CD4-positive, alpha-beta memory T cell (primary cell): ENCODE results near the gene PEF1. TPM values are rescaled to one million over a fixed set of nuclear protein-coding genes. Genes with fewer than 3 reads are reported as not detected.

Experiments
- CTCF ChIA-PET: fragments of 350-600 bp; sonication (Branson Sonifier 250); formaldehyde crosslinking; loops from one replicate; lab custom pipeline; 2021; ENCODE audit warnings: inconsistent platforms; ENCODE audit not compliant: partially characterized antibody; lab: Charles Lee
- POLR2A ChIA-PET: fragments of 350-600 bp; sonication (Branson Sonifier 250); formaldehyde crosslinking; loops from one replicate; lab custom pipeline; 2021; ENCODE audit not compliant: partially characterized antibody; lab: Charles Lee
- DNase-seq, 5 donors: peaks; one replicate each; pipeline versions ENCODE4 v3.0.0 to v3.0.0-alpha.2; 2020 to 2022; ENCODE audit warnings: mixed read lengths in 1 of 5
- H3K27ac ChIP-seq: one replicate; pipeline ENCODE4 v1.7.0; 2013; ENCODE audit warnings: low read depth, low read length
- H3K27me3 ChIP-seq: 2 replicates; pipeline ENCODE4 v1.7.0; 2013; ENCODE audit warnings: mild to moderate bottlenecking, low read length, moderate library complexity; ENCODE audit not compliant: insufficient read depth
- H3K36me3 ChIP-seq: 2 replicates; pipeline ENCODE4 v1.7.0; 2013; ENCODE audit warnings: mild to moderate bottlenecking, low read length, moderate library complexity; ENCODE audit not compliant: insufficient read depth
- H3K4me1 ChIP-seq: 2 replicates; pipeline ENCODE4 v1.7.0; 2013; ENCODE audit warnings: mild to moderate bottlenecking, low read length, moderate library complexity; ENCODE audit not compliant: insufficient read depth
- H3K4me3 ChIP-seq, 2 donors: one replicate each; pipeline ENCODE4 v1.7.0; 2013; ENCODE audit warnings: low read length in 2 of 2, mild to moderate bottlenecking in 1 of 2
- H3K9me3 ChIP-seq, 2 donors: one replicate each; pipeline ENCODE4 v1.7.0; 2013; ENCODE audit warnings: low read length in 2 of 2, control low read depth in 1 of 2; ENCODE audit not compliant: control insufficient read depth in 1 of 2
- H3K27ac Mint-ChIP-seq, 7 donors: one replicate each; pipeline ENCODE4 v1.8.0; 2020 to 2021; ENCODE audit warnings: mixed read lengths in 7 of 7, mild to moderate bottlenecking in 6 of 7, inconsistent platforms in 3 of 7, moderate library complexity in 3 of 7
- H3K27me3 Mint-ChIP-seq, 2 donors: one replicate each; pipeline ENCODE4 v1.8.0; 2020 to 2021; ENCODE audit warnings: mixed read lengths in 2 of 2
- H3K36me3 Mint-ChIP-seq, 2 donors: one replicate each; pipeline ENCODE4 v1.8.0; 2020 to 2021; ENCODE audit warnings: mixed read lengths in 2 of 2, inconsistent platforms in 1 of 2, mild to moderate bottlenecking in 1 of 2
- H3K4me1 Mint-ChIP-seq, 4 donors: one replicate each; pipeline ENCODE4 v1.8.0; 2020 to 2021; ENCODE audit warnings: mixed read lengths in 4 of 4, mild to moderate bottlenecking in 1 of 4
- H3K4me3 Mint-ChIP-seq, 8 donors: one replicate each; pipeline ENCODE4 v1.8.0; 2020 to 2021; ENCODE audit warnings: mixed read lengths in 8 of 8, mild to moderate bottlenecking in 7 of 8, moderate library complexity in 6 of 8, inconsistent platforms in 3 of 8
- H3K9me3 Mint-ChIP-seq, 8 donors: one replicate each; pipeline ENCODE4 v1.8.0; 2020 to 2021; ENCODE audit warnings: mixed read lengths in 8 of 8, mild to moderate bottlenecking in 5 of 8, inconsistent platforms in 3 of 8, moderate library complexity in 1 of 8
- intact Hi-C: fragments of 100-400 bp; cut with micrococcal nuclease; formaldehyde crosslinking; loops from one replicate; pipeline ENCODE4 v1.15.1; 2023
- polyA plus RNA-seq, 2 donors: library from polyadenylated mRNA; unstranded; fragments of 300-500 nt; fragmentation: Illumina TruSeq; gene quantifications; one replicate each; pipeline ENCODE4 v1.2.3, GENCODE V29; 2021
- total RNA-seq, 2 experiments: library from RNA; stranded (reverse); gene quantifications; one replicate each; pipeline ENCODE4 v1.2.3, GENCODE V29; 2021

Gene PEF1
- total and polyA plus RNA-seq, 4 experiments from 2014 or later = 39.1 to 124 (median 63.2) TPM

DNA sequence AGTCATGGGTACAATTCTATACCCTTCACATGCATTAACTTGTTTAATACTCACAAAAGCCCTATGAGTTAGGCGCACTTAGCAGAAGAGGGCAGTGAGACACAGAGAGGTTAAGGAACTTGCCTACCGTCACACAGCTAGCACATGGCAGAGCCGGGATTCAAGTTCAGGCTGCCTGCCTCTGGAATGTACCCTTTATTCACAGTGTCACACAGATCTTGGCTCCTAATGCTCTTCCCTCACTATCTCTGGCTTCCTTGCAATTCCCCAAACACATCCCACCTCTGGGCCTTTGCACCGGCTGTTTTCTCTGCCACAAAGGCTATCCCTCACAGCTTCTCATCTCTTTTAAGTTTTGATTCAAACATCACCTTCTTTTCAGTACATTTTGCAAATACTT is 34.0 kb upstream of the PEF1 start:
- no peak overlapping the region for H3K4me3 Mint-ChIP-seq
- H3K4me1 Mint-ChIP-seq = no peaks in the 10 kb centered on the region
- Histone ChIP-seq H3K9me3 (no peaks in the 10 kb centered on the region), H3K36me3 (no peaks in the 10 kb centered on the region), H3K27me3 (peaks cover 3% of the 10 kb centered on the region), H3K4me1 (no peaks in the 10 kb centered on the region), H3K27ac (no peak overlapping the region), H3K4me3 (no peak overlapping the region)
- peaks cover 0 to 2% of the 10 kb centered on the region in 2 donors for H3K27me3 Mint-ChIP-seq
- intact Hi-C loops = no loop called here
- CTCF ChIA-PET = interaction anchor here (1.3 to 1.4 kb wide), 3 partner anchors 9 to 131 kb away, joined by 3 read pairs; no protein-coding TSS in a partner anchor
- H3K9me3 Mint-ChIP-seq = no peaks in the 10 kb centered on the region
- no peak for DNase-seq
- H3K36me3 Mint-ChIP-seq = no peaks in the 10 kb centered on the region
- no peak overlapping the region for H3K27ac Mint-ChIP-seq
- POLR2A ChIA-PET = no interaction called here

DNA sequence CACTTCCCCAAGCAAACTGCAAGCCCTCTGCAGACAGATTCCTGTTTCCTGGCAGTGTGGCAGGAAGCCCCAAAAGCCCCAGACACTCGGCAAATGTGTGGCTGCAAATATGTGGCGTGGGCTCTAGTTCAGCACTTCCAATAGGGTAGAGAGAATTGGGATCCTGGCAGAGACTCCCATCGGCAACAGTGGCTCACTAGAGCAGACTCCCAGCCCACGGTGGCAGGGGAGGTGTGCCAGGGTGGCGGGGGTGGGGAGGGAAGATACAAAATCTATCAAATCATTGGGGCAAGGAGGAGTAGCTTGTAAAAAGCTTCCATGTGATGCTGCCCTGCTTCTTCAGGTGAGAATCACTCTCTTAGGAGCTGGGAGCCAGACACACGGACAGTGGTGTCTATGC is 33.3 kb upstream of the PEF1 start:
- CTCF ChIA-PET = interaction anchor here (1.4 kb wide), 1 partner anchor 130 kb away, joined by 3 read pairs; no protein-coding TSS in a partner anchor
- intact Hi-C loops = no loop called here
- peaks cover 0 to 2% of the 10 kb centered on the region in 2 donors for H3K27me3 Mint-ChIP-seq

DNA sequence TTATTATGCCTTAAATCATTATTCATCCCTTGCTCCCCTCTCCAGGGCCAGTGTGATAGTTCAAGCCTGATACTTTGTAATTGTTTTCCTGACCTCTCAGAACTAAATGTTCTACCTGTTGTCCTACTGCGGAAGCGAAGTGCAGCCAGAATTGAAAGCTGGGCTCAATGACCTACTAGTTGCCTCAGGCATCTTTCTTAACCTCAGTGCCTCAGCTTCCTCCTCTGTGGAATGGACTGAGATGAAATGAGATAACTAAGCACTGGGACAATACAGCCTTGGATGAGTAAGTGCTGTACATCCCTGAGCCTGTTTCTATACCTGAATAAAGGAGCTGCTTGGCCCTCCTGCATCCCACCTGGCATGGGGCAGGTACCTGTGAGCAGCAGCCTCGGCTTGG is 32.7 kb upstream of the PEF1 start:
- Histone ChIP-seq H3K9me3 (no peaks in the 10 kb centered on the region), H3K36me3 (no peaks in the 10 kb centered on the region), H3K4me3 (no peak overlapping the region), H3K27ac (no peak overlapping the region), H3K4me1 (no peaks in the 10 kb centered on the region), H3K27me3 (peaks cover 2% of the 10 kb centered on the region)
- H3K9me3 Mint-ChIP-seq = no peaks in the 10 kb centered on the region
- intact Hi-C loops = no loop called here
- no peak overlapping the region for H3K4me3 Mint-ChIP-seq
- CTCF ChIA-PET = no interaction called here
- H3K4me1 Mint-ChIP-seq = no peaks in the 10 kb centered on the region
- no peaks in the 10 kb centered on the region for H3K36me3 Mint-ChIP-seq
- no peak for DNase-seq
- peaks cover 0 to 2% of the 10 kb centered on the region in 2 donors for H3K27me3 Mint-ChIP-seq
- POLR2A ChIA-PET = no interaction called here
- H3K27ac Mint-ChIP-seq = no peak overlapping the region

More for the DNA sequence above, 33.3 kb upstream of the PEF1 start:
- DNase-seq = no peak
- Mint-ChIP-seq H3K4me3 (no peak overlapping the region), H3K9me3 (no peaks in the 10 kb centered on the region), H3K36me3 (no peaks in the 10 kb centered on the region), H3K27ac (no peak overlapping the region), H3K4me1 (no peaks in the 10 kb centered on the region)
- Histone ChIP-seq H3K36me3 (no peaks in the 10 kb centered on the region), H3K27me3 (peaks cover 3% of the 10 kb centered on the region), H3K9me3 (no peaks in the 10 kb centered on the region), H3K4me3 (no peak overlapping the region), H3K27ac (no peak overlapping the region), H3K4me1 (no peaks in the 10 kb centered on the region)
- POLR2A ChIA-PET = no interaction called here

DNA sequence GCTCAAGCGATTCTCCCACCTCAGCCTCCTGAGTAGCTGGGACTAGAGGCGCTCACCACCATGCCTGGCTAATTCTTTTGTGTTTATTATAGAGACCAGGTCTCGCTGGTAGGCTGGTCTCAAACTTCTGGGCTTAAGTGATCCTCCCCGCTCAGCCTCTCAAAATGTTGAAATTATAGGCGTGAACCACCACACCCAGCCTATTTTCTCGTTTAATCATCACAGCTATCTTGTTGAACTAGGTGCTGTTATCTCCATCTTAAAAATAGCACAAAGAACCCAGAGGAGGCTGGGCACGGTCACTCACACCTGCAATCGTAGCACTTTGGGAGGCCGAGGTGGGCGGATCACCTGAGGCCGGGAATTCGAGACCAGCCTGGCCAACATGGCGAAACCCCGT is 31.1 kb upstream of the PEF1 start:
- intact Hi-C loops = no loop called here
- H3K27ac Mint-ChIP-seq = no peak overlapping the region
- no peak overlapping the region for H3K4me3 Mint-ChIP-seq

DNA sequence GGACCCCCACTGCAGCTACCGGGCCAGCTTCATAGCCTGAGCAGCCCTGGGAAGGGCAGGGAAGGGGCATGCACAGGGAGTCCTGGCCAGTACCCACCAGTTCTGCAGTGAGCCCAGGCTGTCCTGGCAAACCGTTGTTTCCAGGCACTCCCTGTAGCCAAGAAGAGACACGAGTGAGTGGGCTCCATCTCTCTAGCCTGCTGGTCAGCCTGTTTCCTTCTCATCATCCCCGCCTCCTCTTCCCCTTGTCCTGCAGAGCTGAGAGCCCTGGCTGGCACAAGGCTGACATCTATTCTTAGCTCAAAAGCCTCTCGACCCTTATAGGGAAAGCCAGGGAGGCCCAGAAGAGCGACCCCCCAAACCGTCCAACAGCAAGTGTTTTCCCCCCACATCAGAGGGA is 30.5 kb upstream of the PEF1 start:
- H3K27ac Mint-ChIP-seq = no peak overlapping the region

More for the DNA sequence above, 31.1 kb upstream of the PEF1 start:
- no peak for DNase-seq
- ChIA-PET POLR2A (no interaction called here), CTCF (interaction anchor here (1.7 kb wide), 1 partner anchor 13 kb away, joined by 5 read pairs; no protein-coding TSS in a partner anchor)
- Histone ChIP-seq H3K27me3 (peaks cover 2% of the 10 kb centered on the region), H3K36me3 (no peaks in the 10 kb centered on the region), H3K4me1 (peaks cover under 1% of the 10 kb centered on the region), H3K9me3 (no peaks in the 10 kb centered on the region), H3K4me3 (no peak overlapping the region), H3K27ac (no peak overlapping the region)
- Mint-ChIP-seq H3K9me3 (no peaks in the 10 kb centered on the region), H3K36me3 (no peaks in the 10 kb centered on the region), H3K4me1 (no peaks in the 10 kb centered on the region), H3K27me3 (peaks cover 5 to 6% of the 10 kb centered on the region in 2 donors)

DNA sequence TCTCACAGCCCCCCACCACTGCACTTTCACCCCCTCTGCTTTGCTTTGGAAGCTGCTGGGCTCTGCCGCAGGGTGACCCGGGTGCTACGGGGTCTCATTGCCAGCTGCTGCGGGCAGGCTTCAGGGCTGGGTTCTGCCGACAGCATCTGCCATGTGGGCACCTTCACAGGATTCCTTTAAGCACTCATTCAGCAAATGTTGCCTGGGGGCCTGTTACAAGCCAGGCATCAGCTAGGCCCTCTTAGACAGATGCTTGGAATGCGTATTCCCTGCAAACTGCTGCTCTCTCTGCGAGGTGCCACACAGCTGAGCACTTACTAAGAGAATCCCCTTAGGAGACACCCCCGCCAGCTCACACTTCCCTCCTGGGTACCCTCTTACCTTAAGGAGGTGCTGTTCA is 29.9 kb upstream of the PEF1 start:
- no peak for DNase-seq
- H3K36me3 Mint-ChIP-seq = no peaks in the 10 kb centered on the region
- H3K4me3 Mint-ChIP-seq = no peak overlapping the region
- Histone ChIP-seq H3K4me3 (no peak overlapping the region), H3K27ac (no peak overlapping the region), H3K27me3 (peaks cover 5% of the 10 kb centered on the region), H3K36me3 (no peaks in the 10 kb centered on the region), H3K4me1 (peaks cover 11% of the 10 kb centered on the region), H3K9me3 (no peaks in the 10 kb centered on the region)
- H3K27ac Mint-ChIP-seq = no peak overlapping the region
- peaks cover 10 to 11% of the 10 kb centered on the region in 2 donors for H3K27me3 Mint-ChIP-seq
- H3K4me1 Mint-ChIP-seq = peaks cover 5 to 9% (median 7%) of the 10 kb centered on the region in 4 donors
- POLR2A ChIA-PET = no interaction called here
- intact Hi-C loops = no loop called here
- no peaks in the 10 kb centered on the region for H3K9me3 Mint-ChIP-seq
- CTCF ChIA-PET = interaction anchor here (1.0 to 1.7 kb wide), 2 partner anchors 10 to 11 kb away, joined by 3 to 5 read pairs; no protein-coding TSS in a partner anchor

More for the DNA sequence above, 30.5 kb upstream of the PEF1 start:
- ChIA-PET POLR2A (no interaction called here), CTCF (interaction anchor here (1.0 to 1.7 kb wide), 2 partner anchors 10 to 12 kb away, joined by 3 to 5 read pairs; no protein-coding TSS in a partner anchor)
- no peak overlapping the region for H3K4me3 ChIP-seq
- Mint-ChIP-seq H3K4me1 (peaks cover 2 to 3% (median 2%) of the 10 kb centered on the region in 4 donors), H3K4me3 (no peak overlapping the region), H3K36me3 (no peaks in the 10 kb centered on the region), H3K9me3 (no peaks in the 10 kb centered on the region), H3K27me3 (peaks cover 8 to 9% of the 10 kb centered on the region in 2 donors)
- no peak for DNase-seq
- peaks cover 6% of the 10 kb centered on the region for H3K4me1 ChIP-seq
- intact Hi-C loops = no loop called here
- H3K36me3 ChIP-seq = no peaks in the 10 kb centered on the region
- peaks cover 5% of the 10 kb centered on the region for H3K27me3 ChIP-seq
- H3K27ac ChIP-seq = no peak overlapping the region
- H3K9me3 ChIP-seq = no peaks in the 10 kb centered on the region

DNA sequence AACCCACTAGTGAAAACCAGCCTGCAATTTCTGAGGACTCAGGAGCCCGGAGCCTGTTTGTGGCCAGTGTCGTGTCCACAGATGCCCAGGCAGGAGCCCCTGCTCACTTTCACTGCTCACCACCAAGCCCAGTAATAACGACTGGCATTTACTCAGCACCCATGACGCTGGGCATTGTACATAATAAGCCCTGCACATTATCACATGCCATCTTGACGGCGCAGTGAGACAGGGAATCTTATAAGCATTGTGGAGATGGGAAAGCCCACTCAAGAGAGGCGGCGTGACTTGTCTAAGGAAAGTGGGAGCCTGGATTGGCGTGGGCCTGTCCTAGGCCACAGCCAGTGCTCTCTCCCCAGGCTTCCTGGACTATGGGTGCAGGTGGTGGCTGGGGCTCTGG is 28.8 kb upstream of the PEF1 start:
- Mint-ChIP-seq H3K36me3 (no peaks in the 10 kb centered on the region), H3K4me1 (peaks cover 5 to 13% (median 10%) of the 10 kb centered on the region in 4 donors), H3K4me3 (no peak overlapping the region), H3K27me3 (peaks cover 17 to 20% of the 10 kb centered on the region in 2 donors), H3K27ac (no peak overlapping the region), H3K9me3 (peaks cover 0 to 1% (median 0%) of the 10 kb centered on the region in 8 donors)
- H3K4me1 ChIP-seq = peaks cover 11% of the 10 kb centered on the region
- no peaks in the 10 kb centered on the region for H3K36me3 ChIP-seq
- POLR2A ChIA-PET = no interaction called here
- H3K4me3 ChIP-seq = no peak overlapping the region
- H3K9me3 ChIP-seq = no peaks in the 10 kb centered on the region
- H3K27me3 ChIP-seq = peaks cover 5% of the 10 kb centered on the region
- intact Hi-C loops = no loop called here
- DNase-seq = no peak
- H3K27ac ChIP-seq = no peak overlapping the region
- CTCF ChIA-PET = interaction anchor here (0.8 kb wide), 1 partner anchor 116 kb away, joined by 3 read pairs; no protein-coding TSS in a partner anchor
